H9 (cell line): Measurements from ENCODE around the gene SEC23IP. TPM values are rescaled to one million over a fixed set of nuclear protein-coding genes. Genes with fewer than 3 reads are reported as not detected.

Source experiments
- DNase-seq: peaks from one replicate; pipeline ENCODE4 v3.0.0-alpha.2; 2017
- H2AFZ ChIP-seq: one replicate; pipeline ENCODE4 v1.6.1; 2013; ENCODE audit warnings: mild to moderate bottlenecking, low read length, control low read depth, moderate library complexity
- H2AK5ac ChIP-seq: 2 replicates; pipeline ENCODE4 v1.6.1; 2013; ENCODE audit warnings: low read length, control low read depth, mixed read lengths; ENCODE audit not compliant: insufficient read length
- H2BK120ac ChIP-seq: one replicate; pipeline ENCODE4 v1.6.1; 2013; ENCODE audit warnings: low read depth, mild to moderate bottlenecking, low read length, control low read depth, inconsistent platforms; ENCODE audit not compliant: poor library complexity, severe bottlenecking
- H2BK12ac ChIP-seq: 2 replicates; pipeline ENCODE4 v1.6.1; 2013; ENCODE audit warnings: low read length, control low read depth, mixed read lengths, low read depth; ENCODE audit not compliant: insufficient read length
- H2BK15ac ChIP-seq: 2 replicates; pipeline ENCODE4 v1.6.1; 2013; ENCODE audit warnings: low read depth, low read length, control low read depth
- H2BK20ac ChIP-seq: one replicate; pipeline ENCODE4 v1.6.1; 2013; ENCODE audit warnings: low read depth, mild to moderate bottlenecking, low read length, control low read depth, inconsistent platforms; ENCODE audit not compliant: poor library complexity, severe bottlenecking
- H2BK5ac ChIP-seq: 2 replicates; pipeline ENCODE4 v1.6.1; 2013; ENCODE audit warnings: low read length, control low read depth, mixed read lengths; ENCODE audit not compliant: insufficient read length
- H3K14ac ChIP-seq: 2 replicates; pipeline ENCODE4 v1.6.1; 2013; ENCODE audit warnings: low read length, control low read depth; ENCODE audit not compliant: insufficient read depth
- H3K18ac ChIP-seq: 2 replicates; pipeline ENCODE4 v1.6.1; 2013; ENCODE audit warnings: low read depth, mild to moderate bottlenecking, mixed read lengths, low read length, control low read depth; ENCODE audit not compliant: insufficient read length
- H3K23ac ChIP-seq: 2 replicates; pipeline ENCODE4 v1.6.1; 2013; ENCODE audit warnings: low read length, control low read depth, mixed read lengths, low read depth; ENCODE audit not compliant: insufficient read length
- H3K23me2 ChIP-seq: 2 replicates; pipeline ENCODE4 v1.6.1; 2013; ENCODE audit warnings: low read depth, mild to moderate bottlenecking, mixed read lengths, low read length, control low read depth; ENCODE audit not compliant: insufficient read length, poor library complexity, severe bottlenecking
- H3K27ac ChIP-seq: 2 replicates; pipeline ENCODE4 v1.5.1; 2013; ENCODE audit warnings: low read length, control low read depth, mixed read lengths, low read depth; ENCODE audit not compliant: insufficient read length
- H3K27me3 ChIP-seq: 2 replicates; pipeline ENCODE4 v1.6.1; 2013; ENCODE audit warnings: low read length, control low read depth, inconsistent platforms; ENCODE audit not compliant: insufficient read depth
- H3K4ac ChIP-seq: 2 replicates; pipeline ENCODE4 v1.6.1; 2013; ENCODE audit warnings: low read depth, mild to moderate bottlenecking, control low read depth, inconsistent platforms, low read length, moderate library complexity
- H3K4me1 ChIP-seq: 2 replicates; pipeline ENCODE4 v1.6.1; 2013; ENCODE audit warnings: low read length, control low read depth, inconsistent platforms; ENCODE audit not compliant: insufficient read depth
- H3K4me2 ChIP-seq: 2 replicates; pipeline ENCODE4 v1.6.1; 2013; ENCODE audit warnings: low read length, control low read depth, mixed read lengths; ENCODE audit not compliant: insufficient read length, insufficient read depth
- H3K56ac ChIP-seq: 2 replicates; pipeline ENCODE4 v1.6.1; 2013; ENCODE audit warnings: low read depth, mild to moderate bottlenecking, mixed read lengths, low read length, control low read depth; ENCODE audit not compliant: insufficient read length
- H3K79me1 ChIP-seq: 2 replicates; pipeline ENCODE4 v1.6.1; 2013; ENCODE audit warnings: low read depth, mild to moderate bottlenecking, moderate library complexity, low read length, control low read depth, inconsistent platforms; ENCODE audit not compliant: insufficient read depth, poor library complexity, severe bottlenecking
- H3K79me2 ChIP-seq: 2 replicates; pipeline ENCODE4 v1.6.1; 2013; ENCODE audit warnings: low read length, control low read depth, inconsistent platforms; ENCODE audit not compliant: insufficient read depth
- H3K9ac ChIP-seq: 2 replicates; pipeline ENCODE4 v1.6.1; 2013; ENCODE audit warnings: low read length, control low read depth, mixed read lengths; ENCODE audit not compliant: insufficient read length; ENCODE audit errors: extremely low read depth
- H3K9me3 ChIP-seq: one replicate; pipeline ENCODE4 v1.6.1; 2013; ENCODE audit warnings: low read depth, low read length, inconsistent platforms; ENCODE audit not compliant: control insufficient read depth
- H3T11ph ChIP-seq: one replicate; pipeline ENCODE4 v1.6.1; 2013; ENCODE audit warnings: mild to moderate bottlenecking, low read length, control low read depth, inconsistent platforms
- H4K20me1 ChIP-seq: one replicate; pipeline ENCODE4 v1.6.1; 2013; ENCODE audit not compliant: control insufficient read depth, insufficient read length, insufficient read depth
- H4K5ac ChIP-seq: 2 replicates; pipeline ENCODE4 v1.6.1; 2013; ENCODE audit warnings: low read depth, mild to moderate bottlenecking, mixed read lengths, low read length, control low read depth; ENCODE audit not compliant: insufficient read length
- H4K8ac ChIP-seq: replicated peaks from 2 replicates; pipeline ENCODE4 v1.6.1; 2013; ENCODE audit warnings: low read length, control low read depth, mixed read lengths, low read depth; ENCODE audit not compliant: insufficient read length
- H4K91ac ChIP-seq: 2 replicates; pipeline ENCODE4 v1.6.1; 2013; ENCODE audit warnings: low read depth, mild to moderate bottlenecking, moderate library complexity, mixed read lengths, low read length, control low read depth; ENCODE audit not compliant: insufficient read length
- H3K27ac Mint-ChIP-seq, 3 experiments: 2 replicates in 2 of 3; 3 replicates in 1 of 3; pipeline ENCODE4 v1.8.0; 2020 to 2021; ENCODE audit warnings: mixed read lengths in 3 of 3, mild to moderate bottlenecking in 1 of 3, moderate library complexity in 1 of 3
- H3K27me3 Mint-ChIP-seq: 2 replicates; pipeline ENCODE4 v1.8.0; 2021; ENCODE audit warnings: low read depth, mild to moderate bottlenecking, moderate library complexity, mixed read lengths
- H3K36me3 Mint-ChIP-seq, 3 experiments: 2 replicates in 2 of 3; 3 replicates in 1 of 3; pipeline ENCODE4 v1.8.0; 2020 to 2021; ENCODE audit warnings: low read depth in 3 of 3, mixed read lengths in 3 of 3; ENCODE audit not compliant: insufficient read depth in 1 of 3
- H3K4me1 Mint-ChIP-seq, 2 experiments: 2 replicates each; pipeline ENCODE4 v1.8.0; 2020; ENCODE audit warnings: mixed read lengths in 2 of 2
- H3K4me3 Mint-ChIP-seq, 2 experiments: 2 replicates in 1 of 2; 3 replicates in 1 of 2; pipeline ENCODE4 v1.8.0; 2020 to 2021; ENCODE audit warnings: mild to moderate bottlenecking in 2 of 2, mixed read lengths in 2 of 2, moderate library complexity in 1 of 2
- H3K9me3 Mint-ChIP-seq, 2 experiments: 2 replicates in 1 of 2; 3 replicates in 1 of 2; pipeline ENCODE4 v1.8.0; 2020; ENCODE audit warnings: mild to moderate bottlenecking in 2 of 2, mixed read lengths in 2 of 2, moderate library complexity in 1 of 2
- CTCF ChIP-seq: fragments of 200-600 bp; sonication (generic); conservative IDR thresholded peaks from 3 replicates; pipeline ENCODE4 v1.8.0; 2021; ENCODE audit warnings: antibody characterized with exemption, mild to moderate bottlenecking
- WGBS: extraction: QIAGEN DNeasy Blood & Tissue Kit; methylation state at CpG from one replicate; pipeline ENCODE4 v1.1.7; 2013; ENCODE audit warnings: missing lambda C conversion rate, low lambda C conversion rate, mixed read lengths; ENCODE audit not compliant: insufficient read length; ENCODE audit errors: extremely low coverage; 5-methylcytosine and 5-hydroxymethylcytosine counted together
- total RNA-seq: library from RNA; stranded (reverse); gene quantifications from 2 replicates; pipeline ENCODE4 v1.2.1, GENCODE V29; 2021

The SEC23IP gene
- total RNA-seq, 1 experiment from 2014 or later = 93.0 TPM

DNA sequence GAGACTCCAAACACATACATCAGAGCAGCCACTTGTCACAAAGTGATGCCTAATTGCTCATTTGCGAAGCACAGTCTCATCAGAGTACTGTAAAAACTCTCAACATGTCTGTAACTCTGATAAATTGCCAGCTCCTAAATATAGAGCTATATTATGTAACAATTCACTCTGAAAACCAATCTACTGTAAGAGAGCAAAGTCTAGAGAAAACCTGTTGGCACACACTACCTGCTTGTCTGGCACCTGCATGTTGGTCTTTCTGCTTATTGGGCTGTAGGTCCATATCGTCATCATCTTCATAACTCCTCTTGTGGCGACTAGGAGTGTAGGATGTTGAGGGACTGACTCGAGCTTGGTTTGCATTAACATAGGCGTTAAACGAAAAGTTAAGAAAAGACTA is 39.7 kb upstream of the SEC23IP start:
- H3K56ac ChIP-seq = no peak overlapping the region
- H2BK5ac ChIP-seq = no peak overlapping the region
- WGBS = no CpG with 5 or more reads among the region's 6 CpGs
- H2BK15ac ChIP-seq = no peak overlapping the region
- no peaks in the 10 kb centered on the region for H3K9me3 ChIP-seq
- H3K4ac ChIP-seq = no peak overlapping the region
- Mint-ChIP-seq H3K4me1 (peaks cover 0 to 4% of the 10 kb centered on the region in 2 experiments; a peak in 2 of 4 replicates), H3K27ac (no peak overlapping the region; a peak in 1 of 7 replicates), H3K4me3 (no peak overlapping the region), H3K9me3 (no peaks in the 10 kb centered on the region), H3K36me3 (peaks cover 27 to 74% (median 60%) of the 10 kb centered on the region in 3 experiments; a peak in 6 of 7 replicates), H3K27me3 (no peaks in the 10 kb centered on the region)
- H4K5ac ChIP-seq = no peak overlapping the region
- H3T11ph ChIP-seq = no peak overlapping the region
- no peaks in the 10 kb centered on the region for H4K20me1 ChIP-seq
- no peak overlapping the region for H2BK20ac ChIP-seq
- no peaks in the 10 kb centered on the region for H3K23me2 ChIP-seq
- H2AK5ac ChIP-seq = no peak overlapping the region
- H4K8ac ChIP-seq = no peak overlapping the region
- H3K79me2 ChIP-seq = no peaks in the 10 kb centered on the region
- no peak overlapping the region for H2AFZ ChIP-seq
- no peak overlapping the region for H2BK120ac ChIP-seq
- no peaks in the 10 kb centered on the region; the same call in 1 of the 2 replicates for H3K4me1 ChIP-seq
- no peaks in the 10 kb centered on the region for H3K27me3 ChIP-seq
- no peak overlapping the region for H3K4me2 ChIP-seq
- H3K18ac ChIP-seq = no peak overlapping the region
- DNase-seq = no peak
- H4K91ac ChIP-seq = no peak overlapping the region
- no peak overlapping the region for H3K9ac ChIP-seq
- no peak for TF ChIP-seq CTCF
- no peak overlapping the region for H2BK12ac ChIP-seq
- no peak overlapping the region for H3K14ac ChIP-seq
- no peak overlapping the region for H3K23ac ChIP-seq
- no peak overlapping the region for H3K27ac ChIP-seq
- H3K79me1 ChIP-seq = no peaks in the 10 kb centered on the region
